Activated CD4-positive, alpha-beta memory T cell treated with anti-CD3 and anti-CD28 coated beads, Interleukin-2, amount 10 ng/mL, durations not matched to agents 7 days and 5 days (primary cell): ENCODE results near the gene CIDEC. TPM values are rescaled to one million over a fixed set of nuclear protein-coding genes. Genes with fewer than 3 reads are reported as not detected.
A peak's percentile ranks its signal among the peaks of the same experiment; 100 is the strongest.
"Not testable (repeated sequence)": the region's sequence is repeated elsewhere in the genome, so short reads cannot be mapped to it uniquely, and the experiment has no call there.

Experiments used
- CTCF ChIA-PET: fragments of 350-600 bp; sonication (Branson Sonifier 250); formaldehyde crosslinking; loops from one replicate; lab custom pipeline; 2021; ENCODE audit warnings: antibody characterized with exemption, inconsistent platforms; lab: Charles Lee
- POLR2A ChIA-PET: fragments of 350-600 bp; sonication (Branson Sonifier 250); formaldehyde crosslinking; loops from one replicate; lab custom pipeline; 2021; ENCODE audit warnings: antibody characterized with exemption; lab: Charles Lee
- DNase-seq: peaks from one replicate; pipeline ENCODE4 v3.0.0-alpha.2; 2020
- H3K27ac Mint-ChIP-seq: one replicate; pipeline ENCODE4 v1.8.0; 2021; ENCODE audit warnings: mild to moderate bottlenecking, mixed read lengths
- H3K27me3 Mint-ChIP-seq: one replicate; pipeline ENCODE4 v1.8.0; 2021; ENCODE audit warnings: mixed read lengths
- H3K36me3 Mint-ChIP-seq: one replicate; pipeline ENCODE4 v1.8.0; 2021; ENCODE audit warnings: low read depth, mixed read lengths
- H3K4me1 Mint-ChIP-seq: one replicate; pipeline ENCODE4 v1.8.0; 2021; ENCODE audit warnings: mixed read lengths
- H3K4me3 Mint-ChIP-seq: one replicate; pipeline ENCODE4 v1.8.0; 2021; ENCODE audit warnings: mild to moderate bottlenecking, mixed read lengths
- H3K9me3 Mint-ChIP-seq: one replicate; pipeline ENCODE4 v1.8.0; 2021; ENCODE audit warnings: mixed read lengths
- total RNA-seq, 2 experiments: library from RNA; stranded (reverse); gene quantifications; one replicate each; pipeline ENCODE4 v1.2.3, GENCODE V29; 2021

Gene CIDEC
- total RNA-seq, 2 experiments from 2014 or later: not detected

GRCh38 chr3:9912294-9912935 lies 32.4 kb upstream of the CIDEC start:
- H3K27me3 Mint-ChIP-seq: peaks cover 14% of the 10 kb centered on the region
- peaks cover 4% of the 10 kb centered on the region for H3K36me3 Mint-ChIP-seq
- ChIA-PET CTCF (interaction anchor here (1.0 to 7.5 kb wide), 4 partner anchors 10 to 34 kb away, joined by 3 to 51 read pairs (median 4); partner anchors contain the start of gene CRELD1), POLR2A (interaction anchor here (0.7 to 3.8 kb wide), 6 partner anchors 10 to 161 kb away, joined by 3 to 27 read pairs (median 10); partner anchors contain the start of genes ARPC4, CRELD1, IL17RE and JAGN1)
- peaks cover 22% of the 10 kb centered on the region for H3K4me1 Mint-ChIP-seq
- no peak overlapping the region for H3K27ac Mint-ChIP-seq
- no peak overlapping the region for H3K4me3 Mint-ChIP-seq
- DNase-seq: peak; percentile 28
- H3K9me3 Mint-ChIP-seq: peaks cover 3% of the 10 kb centered on the region

GRCh38 chr3:9911863-9912262 lies 31.8 kb upstream of the CIDEC start:
- DNase-seq: no peak
- Mint-ChIP-seq H3K27me3 (peaks cover 14% of the 10 kb centered on the region), H3K27ac (no peak overlapping the region), H3K9me3 (peaks cover 3% of the 10 kb centered on the region), H3K36me3 (peaks cover 4% of the 10 kb centered on the region), H3K4me1 (peaks cover 22% of the 10 kb centered on the region), H3K4me3 (no peak overlapping the region)
- ChIA-PET POLR2A (interaction anchor here (0.7 to 3.7 kb wide), 5 partner anchors 9 to 161 kb away, joined by 3 to 27 read pairs (median 4); partner anchors contain the start of genes ARPC4, IL17RE, JAGN1 and TADA3), CTCF (interaction anchor here (1.0 to 7.5 kb wide), 4 partner anchors 10 to 35 kb away, joined by 3 to 51 read pairs (median 4); partner anchors contain the start of gene CRELD1)

DNA sequence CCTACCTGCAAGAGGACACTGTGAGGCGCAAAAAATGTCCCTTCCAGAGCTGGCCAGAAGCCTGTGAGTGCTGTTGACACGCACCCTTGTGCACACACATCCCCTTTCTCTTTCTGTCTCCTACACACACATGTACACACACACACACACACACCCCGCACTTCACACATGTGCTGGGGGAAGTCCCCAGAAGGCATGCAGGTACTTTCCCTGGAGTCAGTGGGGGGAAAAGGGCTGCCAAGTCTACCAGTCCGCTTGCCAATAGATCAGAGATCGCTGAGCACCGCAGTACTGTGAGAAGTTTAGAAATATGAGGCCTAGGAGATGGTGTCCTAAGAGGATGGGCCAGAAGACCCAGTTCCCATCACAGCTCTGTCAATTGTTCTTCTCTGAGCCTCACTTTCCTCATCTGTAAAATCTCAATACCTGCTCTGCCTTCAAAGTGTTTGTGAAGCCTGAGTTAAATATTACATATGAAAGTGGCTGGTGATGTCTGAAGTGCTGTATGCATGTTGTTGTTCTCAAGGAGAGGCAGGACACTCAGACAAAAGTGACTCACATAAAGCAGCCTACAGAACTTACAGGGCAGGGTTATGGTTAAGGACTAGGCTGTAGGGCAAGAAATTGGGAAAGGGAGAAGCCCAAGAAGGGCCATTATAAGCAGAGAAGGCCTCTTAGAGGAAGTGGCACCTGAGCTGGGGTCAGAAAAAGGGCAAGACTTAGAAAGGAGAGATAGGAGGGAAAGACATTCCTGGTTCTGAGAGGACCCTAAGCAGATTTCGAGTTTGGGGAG lies 29.4 kb upstream of the CIDEC start:
- Mint-ChIP-seq H3K27ac (no peak overlapping the region), H3K27me3 (peaks cover 10% of the 10 kb centered on the region), H3K4me1 (peaks cover 14% of the 10 kb centered on the region), H3K4me3 (no peak overlapping the region), H3K9me3 (peaks cover 3% of the 10 kb centered on the region), H3K36me3 (peaks cover 4% of the 10 kb centered on the region)
- ChIA-PET CTCF (interaction anchor here (7.5 kb wide), 1 partner anchor 23 kb away, joined by 51 read pairs; the partner anchor contains the start of gene CRELD1), POLR2A (interaction anchor here (1.1 kb wide), 1 partner anchor 16 kb away, joined by 3 read pairs; no protein-coding TSS in a partner anchor)
- DNase-seq: no peak

- Mint-ChIP-seq H3K27me3 (peaks cover 7% of the 10 kb centered on the region), H3K36me3 (peaks cover 4% of the 10 kb centered on the region), H3K9me3 (peaks cover 3% of the 10 kb centered on the region), H3K4me1 (peaks cover 23% of the 10 kb centered on the region), H3K27ac (no peak overlapping the region), H3K4me3 (no peak overlapping the region)
- POLR2A ChIA-PET: interaction anchor here (1.1 to 1.4 kb wide), 2 partner anchors 17 to 25 kb away, joined by 3 to 5 read pairs; partner anchors contain the start of gene CRELD1
- CTCF ChIA-PET: interaction anchor here (1.4 kb wide), 1 partner anchor 25 kb away, joined by 5 read pairs; the partner anchor contains the start of gene CRELD1
- no peak for DNase-seq
These were observed 28.2 kb upstream of the CIDEC start for GRCh38 chr3:9908286-9908685.

DNA sequence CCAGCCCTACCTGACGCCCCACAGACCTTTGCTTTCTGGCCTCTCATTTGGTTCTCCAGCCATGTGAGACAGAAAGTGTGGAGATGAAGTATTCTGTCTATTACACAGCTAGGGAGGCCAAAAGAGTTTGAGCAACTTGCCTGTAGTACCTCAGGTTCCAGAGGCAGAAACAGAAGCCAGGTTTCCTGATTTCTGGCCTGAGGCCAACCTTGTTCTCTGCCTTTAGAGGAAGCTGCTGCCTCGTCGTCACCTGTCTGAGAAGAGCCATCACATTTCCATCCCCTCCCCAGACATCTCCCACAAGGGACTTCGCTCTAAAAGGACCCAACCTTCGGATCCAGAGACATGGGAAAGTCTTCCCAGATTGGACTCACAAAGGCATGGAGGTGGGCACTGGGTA lies 26.4 kb upstream of the CIDEC start:
- Mint-ChIP-seq H3K4me3 (no peak overlapping the region), H3K36me3 (no peaks in the 10 kb centered on the region), H3K9me3 (no peaks in the 10 kb centered on the region), H3K27ac (no peak overlapping the region), H3K27me3 (peaks cover 2% of the 10 kb centered on the region), H3K4me1 (peaks cover 33% of the 10 kb centered on the region)
- ChIA-PET POLR2A (interaction anchor here (7.0 kb wide), 1 partner anchor 16 kb away, joined by 54 read pairs; the partner anchor contains the start of gene JAGN1), CTCF (interaction anchor here (1.3 kb wide), 1 partner anchor 16 kb away, joined by 3 read pairs; the partner anchor contains the start of gene JAGN1)
- no peak for DNase-seq

- H3K27ac Mint-ChIP-seq: no peak overlapping the region
These were observed 23.9 kb upstream of the CIDEC start for GRCh38 chr3:9903904-9904303.

DNA sequence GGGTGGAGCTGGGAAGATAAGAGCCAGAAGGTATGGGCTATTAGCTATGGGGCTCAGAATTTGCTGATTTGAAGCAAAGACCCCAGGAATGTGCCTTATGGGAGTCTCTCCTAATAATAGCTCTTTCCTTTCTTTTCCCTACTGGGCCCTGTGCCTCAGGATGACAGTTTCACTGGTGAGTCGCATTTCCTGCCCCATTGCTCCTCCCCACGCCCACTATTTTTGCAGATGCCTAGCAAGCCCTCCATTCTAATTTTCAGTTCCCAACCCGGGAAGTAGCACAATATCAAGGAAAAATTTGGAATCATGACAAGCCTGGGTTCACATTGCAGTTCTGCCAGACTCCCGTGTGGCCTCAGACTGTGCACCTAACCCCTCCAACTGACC lies 23.2 kb upstream of the CIDEC start:
- Mint-ChIP-seq H3K27me3 (peaks cover 2% of the 10 kb centered on the region), H3K36me3 (no peaks in the 10 kb centered on the region), H3K9me3 (no peaks in the 10 kb centered on the region), H3K4me1 (peaks cover 35% of the 10 kb centered on the region), H3K27ac (peak overlapping the region; percentile 70), H3K4me3 (peak overlapping the region; percentile 60)
- ChIA-PET POLR2A (interaction anchor here (1.2 to 7.0 kb wide), 4 partner anchors 10 to 30 kb away, joined by 3 to 54 read pairs (median 15); partner anchors contain the start of genes CRELD1 and JAGN1), CTCF (interaction anchor here (1.1 to 1.9 kb wide), 2 partner anchors 12 to 30 kb away, joined by 4 to 10 read pairs; partner anchors contain the start of genes CRELD1 and JAGN1)
- no peak for DNase-seq

More at GRCh38 chr3:9903904-9904303, 23.9 kb upstream of the CIDEC start:
- Mint-ChIP-seq H3K9me3 (no peaks in the 10 kb centered on the region), H3K36me3 (no peaks in the 10 kb centered on the region), H3K27me3 (peaks cover 2% of the 10 kb centered on the region), H3K4me3 (no peak overlapping the region), H3K4me1 (peaks cover 35% of the 10 kb centered on the region)
- DNase-seq: no peak
- ChIA-PET CTCF (interaction anchor here (1.0 kb wide), 1 partner anchor 29 kb away, joined by 3 read pairs; no protein-coding TSS in a partner anchor), POLR2A (interaction anchor here (2.5 to 7.0 kb wide), 2 partner anchors 9 to 13 kb away, joined by 17 to 54 read pairs; partner anchors contain the start of gene JAGN1)

GRCh38 chr3:9902372-9903237 lies 22.6 kb upstream of the CIDEC start, which contains the start of gene IL17RE:
TSS of gene IL17RE (plus strand) at chr3:9902848. CDS start at chr3:9902933, 85 bp downstream.
- DNase-seq: no peak
- ChIA-PET CTCF (interaction anchor here (0.5 to 1.9 kb wide), 6 partner anchors 10 to 62 kb away, joined by 3 to 10 read pairs (median 5); partner anchors contain the start of genes CRELD1 and JAGN1), POLR2A (interaction anchor here (0.8 to 7.0 kb wide), 7 partner anchors 10 to 89 kb away, joined by 3 to 54 read pairs (median 3); partner anchors contain the start of genes CIDEC, CRELD1 and JAGN1)
- H3K9me3 Mint-ChIP-seq: no peaks in the 10 kb centered on the region
- H3K36me3 Mint-ChIP-seq: no peaks in the 10 kb centered on the region
- H3K27me3 Mint-ChIP-seq: peaks cover 2% of the 10 kb centered on the region
- peaks cover 35% of the 10 kb centered on the region for H3K4me1 Mint-ChIP-seq
- H3K4me3 Mint-ChIP-seq: peak within 1 kb of the TSS; percentile 60
- peak within 1 kb of the TSS; percentile 75 for H3K27ac Mint-ChIP-seq

DNA sequence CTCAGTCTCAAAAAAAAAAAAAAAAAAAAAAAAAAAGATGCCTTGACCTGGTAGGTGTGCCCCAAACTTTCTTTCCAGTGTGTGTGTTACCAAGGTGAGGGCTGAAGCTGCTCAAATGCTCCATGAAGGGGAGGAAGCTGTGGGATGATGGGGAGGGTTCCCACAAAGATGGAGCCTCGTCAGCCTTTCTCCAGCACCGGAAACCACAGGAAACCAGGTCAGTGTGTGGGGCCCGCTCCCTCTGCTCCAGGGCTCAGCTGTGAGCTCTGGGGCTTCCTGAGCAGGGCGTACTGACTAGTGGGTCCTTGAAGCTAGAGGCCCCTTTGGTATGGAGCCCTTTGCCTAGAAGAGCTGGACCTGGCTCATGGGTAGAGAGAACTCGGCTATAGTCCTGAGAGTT lies 21.9 kb upstream of the CIDEC start:
- peak; percentile 56 for DNase-seq
- H3K9me3 Mint-ChIP-seq: no peaks in the 10 kb centered on the region
- peaks cover 35% of the 10 kb centered on the region for H3K4me1 Mint-ChIP-seq
- H3K27me3 Mint-ChIP-seq: peaks cover 2% of the 10 kb centered on the region
- no peak overlapping the region for H3K4me3 Mint-ChIP-seq
- peak overlapping the region; percentile 75 for H3K27ac Mint-ChIP-seq
- CTCF ChIA-PET: interaction anchor here (0.5 to 1.9 kb wide), 7 partner anchors 11 to 118 kb away, joined by 3 to 10 read pairs (median 5); partner anchors contain the start of gene JAGN1
- H3K36me3 Mint-ChIP-seq: no peaks in the 10 kb centered on the region
- POLR2A ChIA-PET: interaction anchor here (1.0 to 7.0 kb wide), 6 partner anchors 11 to 44 kb away, joined by 3 to 54 read pairs (median 8); partner anchors contain the start of genes CIDEC, CRELD1 and JAGN1

DNA sequence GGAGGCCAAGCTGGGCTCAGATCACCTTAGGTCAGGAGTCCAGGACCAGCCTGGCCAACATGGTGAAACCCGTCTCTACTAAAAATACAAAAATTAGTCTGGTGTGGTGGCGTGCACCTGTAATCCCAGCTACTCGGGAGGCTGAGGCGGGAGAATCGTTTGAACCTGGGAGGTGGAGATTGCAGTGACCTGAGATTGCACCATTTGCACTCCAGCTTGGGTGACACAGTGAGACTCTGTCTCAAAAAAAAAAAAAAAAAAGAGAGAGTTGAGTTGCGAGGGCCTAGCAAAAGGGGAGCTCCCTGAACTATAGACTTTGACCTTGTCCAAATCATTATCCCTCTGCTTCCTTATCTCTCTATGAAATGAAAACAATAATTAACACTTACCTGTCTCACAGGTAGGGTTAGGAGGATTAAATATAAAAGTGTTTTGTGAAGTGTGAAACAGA lies 20.9 kb upstream of the CIDEC start:
- not testable (repeated sequence) for H3K27me3 Mint-ChIP-seq, H3K36me3 Mint-ChIP-seq, DNase-seq, H3K9me3 Mint-ChIP-seq, H3K27ac Mint-ChIP-seq, H3K4me3 Mint-ChIP-seq
- peaks cover 35% of the 10 kb centered on the region for H3K4me1 Mint-ChIP-seq
- ChIA-PET CTCF (interaction anchor here (1.2 to 1.5 kb wide), 2 partner anchors 32 to 104 kb away, joined by 4 to 5 read pairs; no protein-coding TSS in a partner anchor), POLR2A (interaction anchor here (7.0 kb wide), 1 partner anchor 10 kb away, joined by 54 read pairs; the partner anchor contains the start of gene JAGN1)

- CTCF ChIA-PET: no interaction called here
- Mint-ChIP-seq H3K27me3 (no peaks in the 10 kb centered on the region), H3K9me3 (no peaks in the 10 kb centered on the region), H3K4me1 (peaks cover 41% of the 10 kb centered on the region), H3K4me3 (no peak overlapping the region), H3K27ac (no peak overlapping the region), H3K36me3 (peaks cover 6% of the 10 kb centered on the region)
- no peak for DNase-seq
- POLR2A ChIA-PET: interaction anchor here (7.0 kb wide), 1 partner anchor 9 kb away, joined by 54 read pairs; the partner anchor contains the start of gene JAGN1
These were observed 19.3 kb upstream of the CIDEC start for GRCh38 chr3:9899289-9899791.
